Measurements from ENCODE around the gene SPNS2.

DNA sequence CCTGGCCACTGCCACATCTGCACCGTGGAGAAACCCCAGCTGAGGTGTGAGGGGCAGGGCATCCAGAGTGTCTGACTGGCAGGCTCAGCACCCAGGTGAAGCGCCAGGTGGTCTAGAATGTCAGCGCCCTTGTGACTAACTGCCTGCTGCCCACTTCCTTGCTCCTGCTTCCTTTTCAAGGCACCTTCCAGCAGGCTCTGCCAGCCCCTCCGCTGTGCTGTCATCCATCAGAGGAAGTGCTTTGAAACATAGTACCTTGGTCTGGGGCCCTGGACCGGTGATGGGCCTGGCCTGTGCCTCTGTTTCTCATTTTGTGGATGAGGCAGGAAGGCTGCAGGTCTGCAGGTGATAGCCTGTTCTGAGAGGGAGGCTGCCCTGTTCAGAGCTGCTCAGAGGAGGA, 5.5 kb downstream of the SPNS2 start:
- TF ChIP-seq, protein P1, sequence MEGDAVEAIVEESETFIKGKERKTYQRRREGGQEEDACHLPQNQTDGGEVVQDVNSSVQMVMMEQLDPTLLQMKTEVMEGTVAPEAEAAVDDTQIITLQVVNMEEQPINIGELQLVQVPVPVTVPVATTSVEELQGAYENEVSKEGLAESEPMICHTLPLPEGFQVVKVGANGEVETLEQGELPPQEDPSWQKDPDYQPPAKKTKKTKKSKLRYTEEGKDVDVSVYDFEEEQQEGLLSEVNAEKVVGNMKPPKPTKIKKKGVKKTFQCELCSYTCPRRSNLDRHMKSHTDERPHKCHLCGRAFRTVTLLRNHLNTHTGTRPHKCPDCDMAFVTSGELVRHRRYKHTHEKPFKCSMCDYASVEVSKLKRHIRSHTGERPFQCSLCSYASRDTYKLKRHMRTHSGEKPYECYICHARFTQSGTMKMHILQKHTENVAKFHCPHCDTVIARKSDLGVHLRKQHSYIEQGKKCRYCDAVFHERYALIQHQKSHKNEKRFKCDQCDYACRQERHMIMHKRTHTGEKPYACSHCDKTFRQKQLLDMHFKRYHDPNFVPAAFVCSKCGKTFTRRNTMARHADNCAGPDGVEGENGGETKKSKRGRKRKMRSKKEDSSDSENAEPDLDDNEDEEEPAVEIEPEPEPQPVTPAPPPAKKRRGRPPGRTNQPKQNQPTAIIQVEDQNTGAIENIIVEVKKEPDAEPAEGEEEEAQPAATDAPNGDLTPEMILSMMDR (IDR thresholded peaks at IDR 0.05): no peak
- no peak for TF ChIP-seq ZFX (IDR thresholded peaks at IDR 0.05; ENCODE audit: borderline replicate concordance)

Data from 22Rv1 (cell line).